NK-92 treated with Interleukin-12 subunit alpha and Interleukin-12 subunit beta, amount 100 ng/mL, for 24 hours (cell line): ENCODE measurements around the gene GLTP.

Experiments used
- DNase-seq: peaks from one replicate; lab custom pipeline; 2025; lab: John Stamatoyannopoulos, UW

GLTP gene

GRCh38 chr12:109842021-109842420 lies 38.3 kb downstream of the GLTP start:
- no peak for DNase-seq

GRCh38 chr12:109841356-109841755 lies 39.0 kb downstream of the GLTP start:
- DNase-seq = no peak

- DNase-seq = no peak
Observed at GRCh38 chr12:109840305-109841074, 39.9 kb downstream of the GLTP start.

GRCh38 chr12:109839444-109839843 lies 40.9 kb downstream of the GLTP start:
- no peak for DNase-seq

GRCh38 chr12:109836916-109837315 lies 43.4 kb downstream of the GLTP start:
- no peak for DNase-seq

GRCh38 chr12:109835827-109836226 lies 44.5 kb downstream of the GLTP start:
- DNase-seq = no peak

- no peak for DNase-seq
Observed at GRCh38 chr12:109833307-109834189, 46.8 kb downstream of the GLTP start, which contains the start of gene TRPV4. TRPV4 (minus strand) TSS chr12:109833398; CDS start chr12:109814796, 18,602 bp downstream.

- DNase-seq = no peak
Observed at GRCh38 chr12:109832541-109833306, 47.6 kb downstream of the GLTP start.

GRCh38 chr12:109831929-109832328 lies 48.4 kb downstream of the GLTP start:
- no peak for DNase-seq

GRCh38 chr12:109831365-109831764 lies 49.0 kb downstream of the GLTP start:
- no peak for DNase-seq

- no peak for DNase-seq
Observed at GRCh38 chr12:109830718-109831117, 49.6 kb downstream of the GLTP start.

- no peak for DNase-seq
Observed at GRCh38 chr12:109830267-109830666, 50.1 kb downstream of the GLTP start.

- DNase-seq = no peak
Observed at GRCh38 chr12:109829667-109830066, 50.7 kb downstream of the GLTP start.

- no peak for DNase-seq
Observed at GRCh38 chr12:109828754-109829511, 51.4 kb downstream of the GLTP start.

- DNase-seq = no peak
Observed at GRCh38 chr12:109827566-109828550, 52.5 kb downstream of the GLTP start.

GRCh38 chr12:109827080-109827479 lies 53.3 kb downstream of the GLTP start:
- no peak for DNase-seq

- DNase-seq = no peak
Observed at GRCh38 chr12:109824731-109825130, 55.6 kb downstream of the GLTP start.

- no peak for DNase-seq
Observed at GRCh38 chr12:109822951-109823411, 57.4 kb downstream of the GLTP start.

- DNase-seq = no peak
Observed at GRCh38 chr12:109822416-109822815, 57.9 kb downstream of the GLTP start.

GRCh38 chr12:109821968-109822367 lies 58.4 kb downstream of the GLTP start:
- no peak for DNase-seq
